K562 (cell line): ENCODE measurements around the gene LRRC8E. TPM values are rescaled to one million over a fixed set of nuclear protein-coding genes. Genes with fewer than 3 reads are reported as not detected.
A peak's percentile ranks its signal among the peaks of the same experiment; 100 is the strongest.

Source experiments
- ATAC-seq: fragments of 200-7000 bp; cut with Tn5 transposase; 3 replicates; pipeline ENCODE4 v1.9.1; 2020; ENCODE audit warnings: moderate library complexity
- BruUV-seq: library from RNA; stranded (reverse); fragments of 400-500 nt; replicated peaks from 2 replicates; lab custom pipeline; 2021; lab: Mats Ljungman, UMichigan
- CTCF ChIA-PET: fragments of 300-600 bp; formaldehyde crosslinking; extraction: SDS; loops from one replicate; lab custom pipeline; 2021; ENCODE audit warnings: low intra/inter-chr PET ratio; lab: Yijun Ruan, JAX
- POLR2A ChIA-PET: fragments of 300-600, 350-650 bp; sonication (Branson Sonifier 250); formaldehyde crosslinking; extraction: SDS; loops from one replicate; lab custom pipeline; 2021; ENCODE audit warnings: antibody characterized with exemption, inconsistent platforms; lab: Yijun Ruan, JAX
- DNase-seq, 4 experiments: peaks; one replicate each; pipeline versions ENCODE4 v3.0.0 to v3.0.0-alpha.2; 2011 to 2018; ENCODE audit warnings: low spot score in 3 of 4, mixed read lengths in 3 of 4; ENCODE audit errors: extremely low read depth in 1 of 4
- FAIRE-seq: peaks from 2 replicates; lab custom pipeline; 2011; peaks lifted over from hg19 to GRCh38; lab: Jason Lieb, UNC
- H2AFZ ChIP-seq: 2 replicates; pipeline ENCODE4 v1.6.0; 2011; ENCODE audit warnings: low read depth, low read length, control low read depth, inconsistent platforms
- H3K27ac ChIP-seq: fragments of 200-600 bp; 3 replicates; pipeline ENCODE4 v1.8.0; 2011; ENCODE audit warnings: low read depth, mild to moderate bottlenecking, control low read depth, inconsistent platforms, low read length, moderate library complexity, mixed read lengths; ENCODE audit errors: extremely low read depth
- H3K27me3 ChIP-seq, 2 experiments: fragments of 300-600 bp in 1 of 2; 2 replicates in 1 of 2; 3 replicates in 1 of 2; pipeline versions ENCODE4 v1.6.0 to v1.8.0; 2011; ENCODE audit warnings: inconsistent platforms in 2 of 2, low read length in 2 of 2, mild to moderate bottlenecking in 1 of 2, mixed read lengths in 1 of 2, moderate library complexity in 1 of 2; ENCODE audit not compliant: control insufficient read depth in 2 of 2, insufficient read depth in 2 of 2
- H3K36me3 ChIP-seq: fragments of 300-600 bp; 3 replicates; pipeline ENCODE4 v1.8.0; 2011; ENCODE audit warnings: mild to moderate bottlenecking, low read length, inconsistent platforms; ENCODE audit not compliant: control insufficient read depth, insufficient read depth
- H3K4me1 ChIP-seq, 2 experiments: fragments of 200-600 bp in 1 of 2; replicated peaks in 1 of 2; 2 replicates in 1 of 2; 3 replicates in 1 of 2; pipeline versions ENCODE4 v1.5.1 to v1.8.0; 2011; ENCODE audit warnings: inconsistent platforms in 2 of 2, low read length in 2 of 2, mild to moderate bottlenecking in 1 of 2, mixed read lengths in 1 of 2, moderate library complexity in 1 of 2; ENCODE audit not compliant: control insufficient read depth in 2 of 2, insufficient read depth in 2 of 2
- H3K4me2 ChIP-seq: 2 replicates; pipeline ENCODE4 v1.6.1; 2011; ENCODE audit warnings: low read length, control low read depth, inconsistent platforms, mixed read lengths; ENCODE audit not compliant: insufficient read depth
- H3K4me3 ChIP-seq: fragments of 200-600 bp; sonication (generic), shearing (Covaris generic); 2 replicates; pipeline ENCODE4 v1.5.1; 2016; ENCODE audit warnings: control low read depth, inconsistent platforms
- H3K79me2 ChIP-seq: fragments of 200-600 bp; 3 replicates; pipeline ENCODE4 v1.8.0; 2011; ENCODE audit warnings: low read length, inconsistent platforms; ENCODE audit not compliant: control insufficient read depth, insufficient read depth
- H3K9ac ChIP-seq, 2 experiments: 2 replicates each; pipeline versions ENCODE4 v1.6.0 to v1.6.1; 2011; ENCODE audit warnings: low read depth in 2 of 2, low read length in 2 of 2, control low read depth in 1 of 2, inconsistent platforms in 1 of 2, mild to moderate bottlenecking in 1 of 2, mixed read lengths in 1 of 2; ENCODE audit not compliant: insufficient read depth in 1 of 2
- H3K9me1 ChIP-seq: one replicate; pipeline ENCODE4 v1.6.0; 2011; ENCODE audit warnings: inconsistent platforms, mild to moderate bottlenecking, low read length, moderate library complexity; ENCODE audit not compliant: control insufficient read depth, insufficient read depth
- H3K9me3 ChIP-seq: replicated peaks from 2 replicates; pipeline ENCODE4 v1.5.1; 2011; ENCODE audit warnings: low read depth, low read length, inconsistent platforms; ENCODE audit not compliant: control insufficient read depth, insufficient read depth
- H4K20me1 ChIP-seq: replicated peaks from 2 replicates; pipeline ENCODE4 v1.6.1; 2011; ENCODE audit warnings: low read length, inconsistent platforms, mixed read lengths; ENCODE audit not compliant: control insufficient read depth, insufficient read depth
- BCOR ChIP-seq: fragments of 450-650 bp; IDR thresholded peaks from 2 replicates; pipeline ENCODE4 v1.6.1; 2016
- DPF2 ChIP-seq: fragments of 450-650 bp; IDR thresholded peaks from 2 replicates; pipeline ENCODE4 v1.6.1; 2016
- HDAC3 ChIP-seq: fragments of 450-650 bp; IDR thresholded peaks from 2 replicates; pipeline ENCODE4 v1.6.1; 2018; ENCODE audit warnings: borderline replicate concordance, mild to moderate bottlenecking, moderate library complexity; ENCODE audit not compliant: partially characterized antibody
- HNRNPLL ChIP-seq: fragments of 200-400 bp; formaldehyde crosslinking; IDR thresholded peaks from 2 replicates; pipeline ENCODE4 v1.6.1; 2017; ENCODE audit warnings: low read length, low read depth, mild to moderate bottlenecking; ENCODE audit not compliant: poor library complexity, severe bottlenecking
- HNRNPUL1 ChIP-seq: fragments of 200-400 bp; formaldehyde crosslinking; IDR thresholded peaks from 2 replicates; pipeline ENCODE4 v1.6.1; 2017; ENCODE audit warnings: low read length
- HSF4 ChIP-seq: fragments of 250-450 bp; sonication (Bioruptor Pico); IDR thresholded peaks from 2 replicates; pipeline ENCODE4 v2.1.2; 2022; ENCODE audit warnings: mild to moderate bottlenecking, moderate library complexity, borderline replicate concordance
- PML ChIP-seq: IDR thresholded peaks from 2 replicates; pipeline ENCODE4 v1.6.1; 2012; ENCODE audit warnings: low read length, inconsistent platforms
- POLR3G ChIP-seq: IDR thresholded peaks from 2 replicates; pipeline ENCODE4 v1.6.1; 2011; ENCODE audit not compliant: insufficient read length, insufficient replicate concordance; ENCODE audit errors: extremely low read depth
- RBM17 ChIP-seq: fragments of 200-400 bp; formaldehyde crosslinking; IDR thresholded peaks from 2 replicates; pipeline ENCODE4 v1.6.1; 2017; ENCODE audit warnings: low read depth, mild to moderate bottlenecking, low read length, borderline replicate concordance
- ZFP36 ChIP-seq: fragments of 150-350 bp; IDR thresholded peaks from 2 replicates; pipeline ENCODE4 v1.6.1; 2018; ENCODE audit warnings: low read length, low read depth; ENCODE audit not compliant: partially characterized antibody
- ZNF766 ChIP-seq: fragments of 200-800 bp; sonication (Bioruptor generic); conservative IDR thresholded peaks from 2 replicates; pipeline ENCODE4 v1.6.1; 2016; ENCODE audit warnings: missing genetic modification characterization, missing compliant biosample characterization
- WGBS: fragments of 100-300 bp; shearing (Covaris generic); methylation state at CpG from one replicate; pipeline ENCODE4 v1.1.6; 2016; ENCODE audit warnings: low coverage, mixed read lengths; ENCODE audit not compliant: insufficient coverage; ENCODE audit errors: missing lambda C conversion rate; 5-methylcytosine and 5-hydroxymethylcytosine counted together
- in situ Hi-C: fragments of 300-500 bp; cut with MboI; formaldehyde crosslinking; loops from 4 replicates; pipeline ENCODE4 v1.15.0; 2018; ENCODE audit warnings: inconsistent platforms, mixed read lengths
- intact Hi-C: fragments of 100-400 bp; cut with micrococcal nuclease; formaldehyde crosslinking; loops from 2 replicates; pipeline ENCODE4 v1.14.2; 2022
- polyA plus RNA-seq, 8 experiments: library from polyadenylated mRNA; depleted of rRNA in 4 of 8; stranded (reverse) in 5 of 8; unstranded in 3 of 8; fragments of >200 nt; fragmentation: Nextera tagmentation in 2 of 8; fragmentation: Illumina TruSeq in 1 of 8; extraction: Ambion mirVana in 2 of 8; extraction: Trizol in 1 of 8; gene quantifications; 2 replicates each; pipeline versions ENCODE4 v1.2.1 to v1.2.3, GENCODE V29; 2011 to 2014; ENCODE audit warnings: inconsistent platforms in 1 of 8, missing spikeins in 1 of 8
- total RNA-seq, 7 experiments: library from RNA; depleted of rRNA in 6 of 7; stranded (reverse); fragments of >200 nt in 6 of 7; fragmentation: Illumina TruSeq in 2 of 7; extraction: Trizol in 2 of 7; gene quantifications; 2 replicates each; pipeline versions ENCODE4 v1.2.1 to v1.2.3, GENCODE V29; 2011 to 2021; ENCODE audit warnings: low replicate concordance in 1 of 7
- TF ChIP-seq, protein P1 (sequence below): fragments of 200-800 bp; sonication (Bioruptor generic); IDR thresholded peaks from 2 replicates; pipeline ENCODE4 v1.6.1; 2017; ENCODE audit warnings: missing genetic modification characterization, missing compliant biosample characterization
- TF ChIP-seq, protein P2 (sequence below): fragments of 250-450 bp; sonication (Bioruptor Pico); IDR thresholded peaks from 2 replicates; pipeline ENCODE4 v1.8.0; 2022; ENCODE audit warnings: moderate library complexity, mild to moderate bottlenecking, inconsistent platforms
- TF ChIP-seq, protein P3 (sequence below): IDR thresholded peaks from 2 replicates; pipeline ENCODE4 v1.6.1; 2014; ENCODE audit warnings: antibody characterized with exemption

The LRRC8E gene
- total and polyA plus RNA-seq, 9 of the 15 experiments (the other 6 are each of a cell fraction or from before 2014, with no cell fraction given), result 0.08 to 5.7 (median 3.5) TPM; not detected in 1

DNA sequence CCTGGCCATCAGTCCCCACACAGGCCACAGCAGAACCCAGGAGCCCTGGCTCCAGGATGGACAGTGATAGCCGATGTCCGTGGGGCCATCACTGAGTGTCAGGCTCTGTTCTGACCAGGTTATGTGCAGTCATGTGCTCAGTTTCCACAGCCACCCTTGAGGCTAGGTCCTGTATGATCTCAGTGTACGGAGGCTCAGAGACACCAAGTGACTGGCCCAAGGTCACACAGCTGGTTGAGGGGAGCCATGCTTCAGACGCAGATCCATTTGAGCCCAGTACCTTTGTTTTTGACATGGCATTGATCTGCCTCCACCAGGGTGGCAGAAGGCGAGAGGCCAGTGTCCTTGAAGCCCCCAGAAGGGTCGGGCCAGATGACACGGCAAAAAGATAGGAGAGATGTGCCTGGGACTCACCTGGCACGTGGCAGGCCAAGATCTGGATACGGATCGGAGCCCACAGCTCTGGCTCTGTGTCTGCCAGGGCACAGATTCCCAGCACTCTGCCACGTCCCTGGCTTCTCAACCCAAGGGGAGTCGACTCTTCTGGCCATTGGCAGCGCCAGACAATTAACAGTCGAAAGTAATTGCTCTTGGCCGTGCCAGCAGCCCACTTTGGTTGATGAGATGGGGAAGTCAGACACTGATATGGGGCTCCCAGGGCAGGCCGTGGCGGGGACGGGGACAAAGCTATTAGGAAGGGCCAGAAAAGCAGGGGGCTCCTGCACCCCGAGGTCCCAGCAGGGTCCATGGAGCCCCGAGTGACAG, 42.7 kb upstream of the LRRC8E start:
- Histone ChIP-seq H3K36me3 (no peaks in the 10 kb centered on the region), H3K4me3 (no peak overlapping the region), H3K9me1 (peaks cover 1% of the 10 kb centered on the region), H2AFZ (no peak overlapping the region), H3K9ac (peak overlapping the region in 1 of 2 experiments; percentile 59; a peak in 1 of 4 replicates), H4K20me1 (peaks cover 19% of the 10 kb centered on the region), H3K4me1 (peaks cover 0 to 30% of the 10 kb centered on the region in 2 experiments; a peak in 2 of 5 replicates), H3K79me2 (no peaks in the 10 kb centered on the region), H3K27ac (no peak overlapping the region), H3K27me3 (peaks cover 17 to 50% of the 10 kb centered on the region in 2 experiments; a peak in 4 of 5 replicates), H3K4me2 (no peak overlapping the region), H3K9me3 (peaks cover 12% of the 10 kb centered on the region)
- FAIRE-seq, result no peak
- no TSS peak for BruUV-seq
- WGBS, result 14% methylated on average over 20 of the region's 20 CpGs
- TF ChIP-seq, protein P1, sequence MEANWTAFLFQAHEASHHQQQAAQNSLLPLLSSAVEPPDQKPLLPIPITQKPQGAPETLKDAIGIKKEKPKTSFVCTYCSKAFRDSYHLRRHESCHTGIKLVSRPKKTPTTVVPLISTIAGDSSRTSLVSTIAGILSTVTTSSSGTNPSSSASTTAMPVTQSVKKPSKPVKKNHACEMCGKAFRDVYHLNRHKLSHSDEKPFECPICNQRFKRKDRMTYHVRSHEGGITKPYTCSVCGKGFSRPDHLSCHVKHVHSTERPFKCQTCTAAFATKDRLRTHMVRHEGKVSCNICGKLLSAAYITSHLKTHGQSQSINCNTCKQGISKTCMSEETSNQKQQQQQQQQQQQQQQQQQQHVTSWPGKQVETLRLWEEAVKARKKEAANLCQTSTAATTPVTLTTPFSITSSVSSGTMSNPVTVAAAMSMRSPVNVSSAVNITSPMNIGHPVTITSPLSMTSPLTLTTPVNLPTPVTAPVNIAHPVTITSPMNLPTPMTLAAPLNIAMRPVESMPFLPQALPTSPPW, result no peak
- peak; percentile 69 for TF ChIP-seq ZFP36
- no peak for TF ChIP-seq PML
- TF ChIP-seq, protein P2, sequence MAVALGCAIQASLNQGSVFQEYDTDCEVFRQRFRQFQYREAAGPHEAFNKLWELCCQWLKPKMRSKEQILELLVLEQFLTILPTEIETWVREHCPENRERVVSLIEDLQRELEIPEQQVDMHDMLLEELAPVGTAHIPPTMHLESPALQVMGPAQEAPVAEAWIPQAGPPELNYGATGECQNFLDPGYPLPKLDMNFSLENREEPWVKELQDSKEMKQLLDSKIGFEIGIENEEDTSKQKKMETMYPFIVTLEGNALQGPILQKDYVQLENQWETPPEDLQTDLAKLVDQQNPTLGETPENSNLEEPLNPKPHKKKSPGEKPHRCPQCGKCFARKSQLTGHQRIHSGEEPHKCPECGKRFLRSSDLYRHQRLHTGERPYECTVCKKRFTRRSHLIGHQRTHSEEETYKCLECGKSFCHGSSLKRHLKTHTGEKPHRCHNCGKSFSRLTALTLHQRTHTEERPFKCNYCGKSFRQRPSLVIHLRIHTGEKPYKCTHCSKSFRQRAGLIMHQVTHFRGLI (CRISPR knock-in tag), result no peak
- TF ChIP-seq HSF4, result no peak
- TF ChIP-seq HNRNPLL, result no peak
- TF ChIP-seq ZNF766, result no peak
- TF ChIP-seq RBM17, result no peak
- no peak for TF ChIP-seq HDAC3
- TF ChIP-seq DPF2, result no peak
- TF ChIP-seq POLR3G, result no peak
- peak; percentile 67 for TF ChIP-seq BCOR
- TF ChIP-seq, protein P3, sequence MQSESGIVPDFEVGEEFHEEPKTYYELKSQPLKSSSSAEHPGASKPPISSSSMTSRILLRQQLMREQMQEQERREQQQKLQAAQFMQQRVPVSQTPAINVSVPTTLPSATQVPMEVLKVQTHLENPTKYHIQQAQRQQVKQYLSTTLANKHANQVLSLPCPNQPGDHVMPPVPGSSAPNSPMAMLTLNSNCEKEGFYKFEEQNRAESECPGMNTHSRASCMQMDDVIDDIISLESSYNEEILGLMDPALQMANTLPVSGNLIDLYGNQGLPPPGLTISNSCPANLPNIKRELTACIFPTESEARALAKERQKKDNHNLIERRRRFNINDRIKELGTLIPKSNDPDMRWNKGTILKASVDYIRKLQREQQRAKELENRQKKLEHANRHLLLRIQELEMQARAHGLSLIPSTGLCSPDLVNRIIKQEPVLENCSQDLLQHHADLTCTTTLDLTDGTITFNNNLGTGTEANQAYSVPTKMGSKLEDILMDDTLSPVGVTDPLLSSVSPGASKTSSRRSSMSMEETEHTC, result no peak
- no peak for TF ChIP-seq HNRNPUL1
- ChIA-PET POLR2A (interaction anchor here (1.6 kb wide), 1 partner anchor 12 kb away, joined by 6 read pairs; no protein-coding TSS in a partner anchor), CTCF (no interaction called here)
- no peak for ATAC-seq
- DNase-seq, result no peak
- intact Hi-C loops, result no loop called here
- in situ Hi-C loops, result no loop called here
